Fibroblast of upper back skin (primary cell): ENCODE measurements around the gene TMED1.
A peak's percentile ranks its signal among the peaks of the same experiment; 100 is the strongest.
"Not testable (repeated sequence)": the region's sequence is repeated elsewhere in the genome, so short reads cannot be mapped to it uniquely, and the experiment has no call there.

Experiments used
- DNase-seq: peaks from one replicate; pipeline ENCODE4 v3.0.0-alpha.2; 2013

Gene TMED1, protein sequence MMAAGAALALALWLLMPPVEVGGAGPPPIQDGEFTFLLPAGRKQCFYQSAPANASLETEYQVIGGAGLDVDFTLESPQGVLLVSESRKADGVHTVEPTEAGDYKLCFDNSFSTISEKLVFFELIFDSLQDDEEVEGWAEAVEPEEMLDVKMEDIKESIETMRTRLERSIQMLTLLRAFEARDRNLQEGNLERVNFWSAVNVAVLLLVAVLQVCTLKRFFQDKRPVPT

DNA sequence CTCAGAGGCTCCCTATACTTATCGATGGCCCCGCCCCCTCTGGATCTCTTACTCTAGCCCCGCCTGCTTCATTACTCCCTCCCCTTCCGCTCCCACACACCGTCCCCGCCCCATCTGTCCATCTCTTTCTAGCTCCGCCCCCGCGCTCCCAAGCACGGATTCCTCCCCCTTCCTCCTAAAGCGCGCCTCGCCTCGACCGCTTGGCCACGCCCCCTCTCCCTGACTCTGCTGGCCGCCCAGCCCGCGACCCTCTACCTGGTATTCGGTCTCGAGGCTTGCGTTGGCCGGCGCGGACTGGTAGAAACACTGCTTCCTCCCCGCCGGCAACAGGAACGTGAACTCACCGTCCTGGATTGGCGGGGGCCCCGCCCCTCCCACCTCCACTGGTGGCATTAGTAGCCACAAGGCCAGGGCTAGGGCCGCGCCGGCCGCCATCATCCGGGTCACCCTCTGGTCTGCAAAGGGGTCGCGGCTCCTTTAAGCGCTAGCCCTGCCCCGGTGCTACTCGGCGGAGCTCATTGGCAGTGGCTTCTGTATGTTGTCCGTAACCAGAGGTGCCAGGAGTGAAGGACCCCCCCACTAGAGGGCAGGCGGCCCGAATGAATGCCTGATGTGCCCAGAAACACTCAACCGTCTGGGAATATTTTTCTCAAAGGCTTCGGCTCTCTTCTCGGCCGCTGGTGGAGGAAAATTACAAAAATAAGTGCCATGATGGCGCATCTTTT, at the start of gene TMED1:
TMED1 (minus strand) TSS at position 459 of the 725 bp plus-strand sequence; CDS start at position 438, 21 bp downstream.
- peak; percentile 100 for DNase-seq

DNA sequence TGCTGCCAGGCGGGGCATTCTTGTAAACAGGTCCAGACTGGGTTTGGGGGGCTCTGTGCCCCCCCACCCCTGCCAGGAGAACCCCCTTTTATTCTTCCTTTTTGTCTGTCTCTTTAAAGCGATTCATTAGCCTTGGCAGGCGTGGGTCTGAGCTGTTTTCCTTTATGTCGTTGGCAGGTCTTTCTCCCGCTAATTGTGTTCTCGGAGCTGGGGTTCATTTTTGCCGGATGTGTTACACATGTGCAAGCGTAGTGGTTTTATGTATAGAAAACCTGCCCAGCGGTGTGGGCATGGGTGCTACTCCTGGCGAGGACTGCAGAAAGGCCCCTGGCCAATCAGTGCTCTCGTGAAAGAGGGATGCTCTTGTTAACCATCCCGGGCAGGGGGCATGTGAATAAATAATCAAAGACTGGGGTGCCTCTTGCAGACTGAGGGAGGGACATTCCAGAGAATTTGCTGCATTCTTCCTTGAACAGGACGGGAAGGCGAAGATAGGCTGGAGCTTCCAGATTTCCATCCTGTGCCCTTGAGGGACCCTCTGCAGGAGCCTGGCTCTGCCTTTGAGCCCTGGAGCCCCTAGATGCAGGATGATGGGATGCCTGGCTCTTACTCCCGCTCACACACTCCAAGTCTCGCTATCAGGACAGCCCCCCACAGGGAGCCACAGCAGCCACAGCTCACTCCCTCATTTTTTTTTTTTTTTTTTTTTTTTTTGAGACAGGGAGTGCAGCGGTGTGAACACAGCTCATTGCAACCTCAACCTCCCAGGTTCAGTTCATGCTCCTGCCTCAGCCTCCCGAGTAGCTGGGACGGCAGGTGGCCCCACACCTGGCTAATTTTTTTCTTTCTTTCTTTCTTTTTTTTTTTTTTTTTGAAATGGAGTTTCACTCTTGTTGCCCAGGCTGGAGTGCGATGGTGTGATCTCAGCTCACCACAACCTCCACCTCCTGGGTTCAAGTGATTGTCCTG, 49.5 kb upstream of the TMED1 start:
- DNase-seq: peak; percentile 36

DNA sequence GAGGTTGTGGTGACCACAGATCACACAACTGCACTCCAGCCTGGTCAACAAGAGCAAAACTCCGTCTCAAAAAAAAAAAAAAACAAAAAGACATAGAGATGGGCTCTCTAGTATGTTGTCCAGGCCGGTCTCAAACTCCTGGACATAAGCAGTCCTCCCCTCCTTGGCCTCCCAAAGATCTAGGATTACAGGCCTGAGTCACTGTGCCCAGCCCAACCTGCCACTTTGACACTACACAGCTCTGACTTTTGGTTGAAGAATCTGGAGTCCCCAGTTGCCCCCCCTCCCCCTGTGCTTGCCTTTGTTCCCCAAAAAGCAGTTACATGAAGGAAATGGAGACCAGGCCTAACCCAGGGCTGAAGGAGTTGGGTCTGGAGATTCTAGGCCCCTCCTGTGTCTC, 48.3 kb upstream of the TMED1 start:
- peak; percentile 52 for DNase-seq

DNA sequence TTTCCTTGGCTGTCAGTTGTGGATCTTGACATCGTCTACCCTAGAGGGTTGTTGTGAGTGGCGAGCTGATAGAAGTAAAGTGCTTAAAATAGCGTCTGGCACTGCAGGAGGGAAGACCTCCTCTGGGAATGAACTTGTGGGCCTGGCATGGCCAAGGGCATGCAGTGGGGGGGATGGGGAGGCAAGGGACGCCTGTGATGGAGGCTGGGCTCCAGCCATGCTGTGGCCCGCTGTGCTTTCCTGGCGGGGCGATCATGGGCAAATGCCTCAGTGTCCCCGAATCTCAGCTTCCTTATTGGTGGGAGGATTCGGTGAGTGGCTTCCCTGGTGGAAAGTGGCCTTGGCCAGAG, 46.1 kb upstream of the TMED1 start:
- no peak for DNase-seq

DNA sequence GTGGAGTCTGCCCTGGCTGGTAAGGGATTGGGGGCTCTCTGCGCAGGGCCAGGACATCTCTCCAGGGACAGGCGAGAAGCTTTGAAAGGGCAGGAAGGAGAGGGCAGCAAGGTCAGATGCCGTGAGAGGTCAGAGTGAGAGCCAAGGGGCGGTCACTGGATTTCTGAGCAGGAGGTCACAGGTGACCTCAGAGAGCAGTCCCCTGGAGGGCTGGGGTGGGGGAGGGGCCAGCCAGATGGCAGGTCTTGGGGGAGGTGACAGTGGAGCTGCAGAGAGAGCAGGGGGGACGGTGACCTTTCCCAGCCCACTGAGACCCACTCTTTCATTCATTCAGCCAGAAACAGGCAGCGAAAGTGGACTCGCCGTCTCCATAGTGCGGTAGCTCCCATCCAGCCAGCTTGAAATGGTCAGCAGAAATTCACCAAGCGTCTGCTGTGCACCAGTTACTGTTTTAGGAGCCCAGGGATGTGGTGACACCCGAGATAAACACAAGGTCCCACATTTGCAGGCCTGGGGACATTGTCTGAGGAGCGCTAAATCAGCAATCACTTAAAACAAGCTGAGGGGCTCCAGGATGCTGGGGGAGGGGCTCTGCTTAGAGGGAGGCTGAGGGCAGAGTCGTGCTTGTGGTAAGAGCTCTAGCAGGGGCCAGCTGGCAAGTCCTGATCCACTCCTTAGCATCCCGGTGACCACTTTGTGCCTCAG, 45.5 kb upstream of the TMED1 start:
- DNase-seq: no peak

DNA sequence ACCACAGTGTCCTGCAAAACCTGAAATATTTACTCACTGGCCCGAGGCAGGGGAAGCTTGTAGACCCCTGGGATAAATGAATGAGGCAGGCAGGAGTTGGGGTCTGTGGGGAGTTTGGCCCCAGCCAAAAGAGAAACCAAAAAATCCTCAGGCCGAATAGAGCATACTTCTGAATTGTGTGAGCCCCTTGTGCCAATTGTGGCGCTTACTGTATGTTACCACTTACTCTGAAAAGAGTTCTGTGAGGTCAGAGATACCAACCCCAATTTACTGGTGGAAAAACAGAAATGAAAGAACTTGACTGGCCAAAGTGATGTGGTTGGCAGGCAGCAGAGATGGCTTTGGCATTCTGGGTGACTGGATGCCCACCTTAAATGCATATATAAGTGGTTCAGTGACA, 42.2 kb upstream of the TMED1 start:
- DNase-seq: no peak

DNA sequence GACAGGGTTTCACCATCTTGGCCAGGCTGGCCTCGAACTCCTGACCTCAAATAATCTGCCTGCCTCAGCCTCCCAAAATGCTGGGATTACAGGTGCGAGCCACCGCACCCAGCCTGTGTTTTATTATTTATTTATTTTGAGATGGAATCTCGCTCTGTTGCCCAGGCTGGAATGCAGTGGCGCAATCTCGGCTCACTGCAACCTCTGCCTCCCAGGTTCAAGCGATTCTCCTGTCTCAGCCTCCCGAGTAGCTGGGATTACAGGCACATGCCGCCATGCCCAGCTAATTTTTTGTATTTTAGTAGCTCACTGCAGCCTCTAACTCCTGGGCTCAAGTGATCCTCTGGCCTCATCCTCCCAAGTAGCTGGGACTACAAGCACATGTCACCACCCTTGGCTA, 41.6 kb upstream of the TMED1 start:
- not testable (repeated sequence) for DNase-seq

DNA sequence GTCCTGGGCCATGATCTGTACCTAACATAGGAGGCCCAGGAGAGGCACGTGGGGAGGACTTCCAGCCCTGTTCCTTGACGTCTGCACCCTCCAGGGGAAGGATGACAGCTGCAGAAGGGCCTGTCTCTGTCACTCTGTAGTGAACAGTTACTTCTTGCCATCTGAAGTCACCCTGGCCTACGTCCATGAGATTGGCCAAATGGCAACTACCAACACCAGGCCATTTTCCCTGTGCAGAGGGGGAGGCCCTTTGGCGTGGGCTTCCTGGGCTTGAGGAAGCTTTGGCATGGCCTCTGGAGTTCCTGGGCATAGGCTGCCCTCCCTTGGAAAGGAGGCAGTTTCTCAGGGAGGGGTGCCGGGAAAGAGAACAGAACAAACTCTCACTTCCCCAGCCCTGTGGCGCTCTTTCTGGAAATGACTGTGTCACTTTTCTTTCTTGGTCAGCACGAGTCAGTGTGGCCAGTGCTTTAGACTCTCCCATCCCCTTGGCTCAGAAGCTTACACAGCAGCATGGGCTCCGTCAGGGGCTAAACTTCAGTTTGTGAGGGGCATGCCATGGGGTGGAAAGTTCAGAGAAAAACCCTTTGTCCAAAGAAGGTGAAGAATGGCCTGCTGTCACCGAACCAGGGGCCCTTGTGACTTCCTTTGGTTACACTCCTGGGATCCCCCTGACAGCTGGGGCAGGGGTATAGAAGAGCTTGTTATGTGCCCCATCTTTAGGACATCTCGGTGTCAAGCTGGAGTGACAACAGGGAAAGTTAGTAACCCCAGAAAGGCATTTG, 40.6 kb upstream of the TMED1 start:
- no peak for DNase-seq

DNA sequence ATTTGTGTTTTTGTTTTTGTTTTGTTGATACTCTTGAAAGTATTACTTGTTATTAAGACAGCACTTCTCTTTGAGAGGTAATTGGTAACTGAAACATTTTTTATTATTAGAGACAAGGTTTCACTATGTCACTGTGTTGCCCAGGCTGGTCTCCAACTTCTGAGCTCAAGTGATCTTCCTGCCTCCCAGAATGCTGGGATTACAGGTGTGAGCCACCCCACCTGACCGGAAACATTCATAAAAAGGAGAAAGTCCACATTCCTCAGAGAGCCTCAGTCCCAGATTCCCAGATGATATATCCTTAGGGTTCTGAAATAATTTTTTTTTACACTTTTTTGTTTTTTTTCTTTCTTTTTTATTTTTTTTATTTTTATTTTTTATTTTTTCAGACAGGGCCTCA, 38.0 kb upstream of the TMED1 start:
- no peak for DNase-seq

DNA sequence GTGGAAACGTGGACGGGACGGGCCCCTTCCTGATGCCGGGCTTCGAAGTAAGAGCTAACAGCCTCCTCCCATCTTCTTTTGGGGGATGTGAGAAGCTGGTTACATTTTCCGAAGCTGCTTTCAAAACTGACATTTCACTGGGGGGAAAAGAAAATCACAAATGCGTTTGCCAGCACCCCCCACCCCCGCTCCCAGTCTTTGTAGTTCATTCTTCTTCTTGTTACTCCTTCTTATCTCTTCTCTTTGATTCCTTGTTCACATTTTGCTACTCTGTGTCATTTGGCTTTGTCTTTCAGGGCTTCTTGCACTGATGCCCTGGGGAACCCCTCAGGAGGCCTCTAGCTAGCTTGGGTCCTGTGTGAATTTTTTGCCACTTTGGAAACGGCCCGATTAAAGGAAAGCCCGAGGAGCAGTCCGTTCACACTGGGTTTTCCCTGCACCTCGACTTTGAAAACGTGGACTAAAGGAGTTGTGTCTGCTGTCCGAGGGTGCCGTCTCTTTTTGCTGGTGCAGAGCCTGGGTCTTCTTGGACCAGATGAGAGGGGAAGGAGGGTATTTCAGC, 36.6 kb upstream of the TMED1 start:
- no peak for DNase-seq

DNA sequence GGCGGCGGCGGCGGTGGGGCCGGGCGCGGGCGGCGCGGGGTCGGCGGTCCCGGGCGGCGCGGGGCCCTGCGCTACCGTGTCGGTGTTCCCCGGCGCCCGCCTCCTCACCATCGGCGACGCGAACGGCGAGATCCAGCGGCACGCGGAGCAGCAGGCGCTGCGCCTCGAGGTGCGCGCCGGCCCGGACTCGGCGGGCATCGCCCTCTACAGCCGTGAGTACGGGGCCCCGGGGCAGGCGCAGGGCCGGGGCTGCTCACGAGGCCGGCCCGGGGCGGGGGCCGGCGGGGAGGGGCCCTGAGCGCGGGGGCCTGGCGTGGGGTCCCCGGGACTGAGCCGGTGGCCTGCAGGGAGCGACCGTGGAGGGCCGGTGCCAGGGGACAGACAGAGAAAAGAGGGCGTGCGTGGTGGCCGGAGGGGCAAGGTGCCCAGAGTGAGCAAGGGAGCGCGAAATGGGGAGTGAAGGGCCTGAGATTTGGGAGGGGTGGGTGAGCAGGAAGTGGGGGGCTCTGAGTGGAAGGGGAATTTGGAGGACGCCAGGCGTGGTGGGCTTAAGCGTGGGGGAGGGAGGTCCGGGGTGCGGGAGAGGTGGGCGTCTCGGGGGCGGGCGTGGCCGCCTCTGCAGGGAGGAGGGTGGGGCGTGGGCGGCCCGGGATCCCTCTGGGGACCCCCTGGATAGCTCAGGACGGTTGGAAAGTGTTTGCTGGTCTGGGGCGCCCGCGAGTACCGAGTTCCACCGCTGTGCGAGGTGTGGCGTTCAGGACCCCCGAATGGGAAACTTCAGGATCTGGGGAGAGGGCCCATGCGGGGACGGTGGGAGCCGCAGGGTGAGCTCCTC, 35.9 kb upstream of the TMED1 start:
- no peak for DNase-seq

DNA sequence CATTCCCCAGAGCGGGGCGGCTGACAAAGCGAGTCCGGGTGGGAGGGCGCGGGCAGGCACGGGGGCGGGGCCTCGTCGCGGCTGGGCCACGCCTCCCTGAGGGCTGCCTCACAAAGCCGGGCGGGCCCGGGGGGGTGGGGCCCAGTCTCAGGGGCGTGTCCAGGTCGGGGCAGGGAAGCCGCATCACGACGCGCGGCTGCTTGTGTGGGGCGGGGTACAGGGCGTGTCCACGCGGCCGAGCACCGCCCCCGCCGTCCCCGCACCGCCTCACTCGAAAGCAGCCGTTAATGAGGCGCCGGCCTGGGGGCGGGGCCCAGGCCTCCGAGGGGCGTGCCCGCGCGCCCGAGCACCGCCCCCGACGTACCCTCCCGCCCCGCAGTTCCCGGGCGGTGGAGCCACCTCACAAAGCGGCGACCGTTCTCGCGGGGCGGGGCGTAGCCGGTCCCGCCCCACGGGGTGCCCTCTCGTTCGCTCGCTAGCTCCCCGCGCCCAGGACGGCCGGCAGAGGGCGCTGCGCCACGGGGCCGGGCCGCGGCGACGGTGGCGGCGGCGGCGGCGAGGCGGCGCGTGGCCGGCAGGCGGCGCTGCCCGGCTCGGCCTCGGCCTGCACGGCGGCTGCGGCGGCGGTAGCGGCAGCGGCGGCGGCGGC, 35.1 kb upstream of the TMED1 start, which contains the start of gene CARM1:
CARM1 (plus strand) TSS at position 599 of the 649 bp plus-strand sequence. CDS start 150 bp downstream, outside the sequence.
- peak; percentile 98 for DNase-seq

DNA sequence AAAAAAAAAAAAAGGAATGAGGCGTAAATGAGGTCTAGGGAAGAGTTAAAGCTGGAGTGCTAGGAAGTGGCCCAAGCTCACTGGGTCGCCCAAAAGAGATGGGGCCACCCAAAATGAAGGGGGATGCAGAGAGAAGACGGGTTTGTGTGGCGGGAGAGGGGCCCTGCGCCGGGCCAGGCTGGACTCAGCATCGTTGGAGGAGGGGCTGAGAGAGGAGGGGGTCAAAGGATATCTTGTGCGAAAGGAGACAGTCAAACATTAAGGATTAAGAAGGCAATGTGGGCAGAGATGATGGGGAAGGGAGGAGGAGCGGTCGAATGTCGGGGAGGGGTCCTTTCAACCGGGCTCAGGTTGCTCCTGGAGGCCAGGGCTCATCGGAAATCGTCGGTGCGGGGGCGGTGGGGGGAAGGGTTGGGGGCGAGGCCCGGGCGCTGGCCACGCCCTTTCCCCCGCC, 34.5 kb upstream of the TMED1 start:
- DNase-seq: no peak

DNA sequence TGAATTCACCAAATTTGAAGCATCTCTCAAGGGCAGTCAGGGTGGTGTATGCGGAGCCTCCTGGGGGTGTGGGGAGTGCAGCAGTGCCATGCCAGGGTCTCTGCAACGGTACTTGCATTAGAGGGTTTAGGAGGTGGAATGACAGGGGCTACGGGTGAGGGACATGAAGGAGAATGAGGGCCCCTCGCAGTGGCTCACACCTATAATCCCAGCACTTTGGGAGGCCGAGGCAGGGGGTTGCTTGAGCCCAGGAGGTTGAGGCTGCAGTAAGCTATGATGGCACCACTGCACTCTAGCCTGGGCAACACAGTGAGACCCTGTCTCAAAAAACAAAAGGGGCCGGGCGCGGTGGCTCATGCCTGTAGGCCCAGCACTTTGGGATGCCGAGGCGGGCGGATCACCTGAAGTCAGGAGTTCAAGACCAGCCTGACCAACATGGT, 33.9 kb upstream of the TMED1 start:
- DNase-seq: not testable (repeated sequence)

DNA sequence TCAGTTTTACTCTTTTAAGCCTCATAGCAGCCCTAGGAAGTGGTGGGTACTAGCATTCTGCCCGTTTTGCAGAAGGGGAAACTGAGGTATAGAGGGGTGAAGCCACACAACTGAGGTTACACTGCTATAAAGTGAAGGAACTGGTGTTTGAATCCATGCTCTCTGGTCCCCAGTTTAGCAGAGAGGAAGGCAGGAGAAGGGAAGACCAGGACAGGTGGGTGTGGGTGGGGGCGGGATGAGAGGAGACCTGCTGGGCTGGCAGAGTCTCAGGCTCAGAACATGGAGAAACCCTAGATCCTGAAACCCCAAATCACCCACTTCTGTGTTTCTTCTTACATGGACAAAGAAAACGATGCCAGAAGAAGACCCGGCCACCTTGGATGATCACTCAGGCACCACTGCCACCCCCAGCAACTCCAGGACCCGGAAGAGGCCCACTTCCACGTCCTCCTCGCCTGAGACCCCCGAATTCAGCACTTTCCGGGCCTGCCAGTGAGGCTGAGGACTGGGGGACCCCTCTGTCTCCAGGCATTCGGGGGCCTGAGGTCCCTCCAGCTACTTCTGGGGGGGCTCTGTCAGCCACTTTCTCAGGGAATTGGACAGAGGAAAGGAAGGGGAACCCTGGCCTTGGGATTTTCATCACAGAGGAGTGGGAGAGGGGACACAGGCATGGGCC, 33.0 kb upstream of the TMED1 start:
- no peak for DNase-seq

DNA sequence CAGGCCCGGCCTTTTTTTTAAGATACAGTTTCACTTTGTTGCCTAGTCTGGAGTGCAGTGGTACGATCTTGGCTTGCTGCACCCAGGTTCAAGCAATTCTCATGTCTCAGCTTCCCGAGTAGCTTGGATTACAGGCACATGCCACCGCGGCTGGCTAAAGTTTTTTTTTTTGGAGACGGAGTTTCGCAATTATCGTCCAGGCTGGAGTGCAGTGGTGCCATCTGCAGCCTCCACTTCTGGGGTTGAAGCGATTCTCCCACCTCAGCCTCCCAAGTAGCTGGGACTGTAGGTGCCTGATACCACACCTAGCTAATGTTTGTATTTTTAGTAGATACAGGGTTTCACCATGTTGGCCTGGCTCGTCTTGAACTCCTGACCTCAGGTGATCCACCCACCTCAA, 30.5 kb upstream of the TMED1 start:
- DNase-seq: no peak

DNA sequence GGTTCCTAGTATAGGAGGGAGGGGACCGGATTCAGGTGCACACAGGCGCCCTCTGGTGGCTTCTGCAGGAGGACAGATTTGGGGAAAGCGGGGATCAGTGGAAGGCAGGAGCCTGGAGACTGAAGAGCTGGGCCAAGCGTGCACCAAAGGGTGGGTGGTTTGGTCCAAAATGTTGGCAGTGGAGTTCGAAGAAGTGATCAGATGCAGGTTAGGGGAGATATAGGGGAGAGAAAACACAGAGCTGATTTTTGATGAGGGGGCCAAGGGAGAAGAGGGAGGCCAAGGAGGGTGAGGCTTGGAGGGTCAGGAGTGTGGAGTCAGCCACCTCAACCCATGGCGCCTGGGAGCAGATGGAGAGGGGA, 28.5 kb upstream of the TMED1 start:
- peak; percentile 80 for DNase-seq

DNA sequence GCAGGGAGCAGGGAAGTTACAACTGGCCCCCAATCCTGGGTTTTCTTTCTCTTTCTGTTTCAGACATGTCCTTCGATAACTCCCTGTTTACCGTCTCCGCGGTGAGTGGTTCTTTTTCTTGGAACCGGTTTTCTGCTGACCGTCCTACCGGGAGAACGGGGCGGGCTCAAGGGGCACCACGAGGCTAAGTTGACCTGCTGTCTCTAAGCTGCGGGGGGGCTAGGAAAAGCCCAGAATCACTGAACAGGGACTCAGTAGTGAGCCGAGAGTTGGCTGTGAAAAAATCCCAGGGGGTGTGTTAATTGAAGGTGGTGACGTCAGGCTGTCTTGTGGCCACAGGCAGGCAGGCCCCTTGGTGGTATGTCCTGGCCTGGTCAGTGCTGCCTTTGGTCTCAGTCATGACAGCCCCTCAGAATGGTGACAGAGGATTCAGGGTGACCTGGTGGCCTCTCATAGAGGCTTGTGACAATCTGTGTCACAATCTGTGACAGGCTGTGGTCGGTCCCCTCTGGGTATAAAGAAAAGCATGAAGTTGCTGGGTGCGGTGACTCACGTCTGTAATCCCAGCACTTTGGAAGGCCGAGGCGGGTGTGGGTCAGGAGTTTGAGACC, 27.2 kb upstream of the TMED1 start:
- no peak for DNase-seq

DNA sequence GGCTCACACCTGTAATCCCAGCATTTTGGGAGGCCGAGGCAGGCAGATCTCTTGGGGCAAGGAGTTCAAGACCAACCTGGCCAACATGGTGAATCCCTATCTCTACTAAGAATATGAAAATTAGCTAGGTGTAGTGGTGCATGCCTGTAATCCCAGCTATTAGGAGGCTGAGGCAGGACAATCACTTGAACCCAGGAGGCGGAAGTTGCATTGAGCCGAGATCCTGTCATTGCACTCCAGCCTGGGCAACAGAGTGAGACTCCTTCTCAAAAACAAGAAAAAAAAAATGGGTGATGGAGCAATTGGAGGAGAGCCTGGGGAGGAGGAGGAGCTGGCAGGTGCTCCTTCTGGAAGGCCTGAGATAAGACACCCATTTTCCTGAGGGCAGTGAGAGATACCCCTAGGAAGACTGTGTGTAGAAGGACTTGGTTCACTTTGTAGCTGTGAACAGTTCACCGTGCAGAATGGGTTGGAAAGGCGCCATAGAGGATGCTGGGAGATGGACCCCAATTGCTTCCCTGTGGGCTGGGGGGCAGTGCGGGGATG, 26.6 kb upstream of the TMED1 start:
- DNase-seq: no peak
